HG03575 (cell line): ENCODE measurements around the gene TMEM174.

Experiments
- ATAC-seq: cut with Tn5 transposase; IDR thresholded peaks from one replicate; pipeline ENCODE4 v1.9.1; 2021; ENCODE audit not compliant: unreplicated experiment, insufficient number of reproducible peaks, low FRiP score; ENCODE audit errors: extremely low read depth

Gene TMEM174, protein sequence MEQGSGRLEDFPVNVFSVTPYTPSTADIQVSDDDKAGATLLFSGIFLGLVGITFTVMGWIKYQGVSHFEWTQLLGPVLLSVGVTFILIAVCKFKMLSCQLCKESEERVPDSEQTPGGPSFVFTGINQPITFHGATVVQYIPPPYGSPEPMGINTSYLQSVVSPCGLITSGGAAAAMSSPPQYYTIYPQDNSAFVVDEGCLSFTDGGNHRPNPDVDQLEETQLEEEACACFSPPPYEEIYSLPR

DNA sequence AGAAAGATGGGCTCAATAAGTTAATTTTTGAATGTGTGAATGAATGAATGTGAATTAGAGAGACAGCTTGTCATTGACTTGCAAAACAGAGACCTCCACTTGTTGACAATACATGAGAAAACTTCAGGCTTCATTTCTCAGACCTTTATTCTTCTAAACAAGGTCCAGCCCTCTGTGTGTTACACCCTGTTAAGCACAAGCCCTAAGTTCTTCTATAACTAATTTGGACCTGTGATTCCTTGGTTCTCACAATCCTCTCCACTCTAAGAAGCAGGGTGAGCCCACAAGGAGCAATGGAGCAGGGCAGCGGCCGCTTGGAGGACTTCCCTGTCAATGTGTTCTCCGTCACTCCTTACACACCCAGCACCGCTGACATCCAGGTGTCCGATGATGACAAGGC, at the start of gene TMEM174:
TMEM174 (plus strand) TSS at position 243 of the 400 bp plus-strand sequence; CDS start at position 294, 51 bp downstream.
- no peak for ATAC-seq

DNA sequence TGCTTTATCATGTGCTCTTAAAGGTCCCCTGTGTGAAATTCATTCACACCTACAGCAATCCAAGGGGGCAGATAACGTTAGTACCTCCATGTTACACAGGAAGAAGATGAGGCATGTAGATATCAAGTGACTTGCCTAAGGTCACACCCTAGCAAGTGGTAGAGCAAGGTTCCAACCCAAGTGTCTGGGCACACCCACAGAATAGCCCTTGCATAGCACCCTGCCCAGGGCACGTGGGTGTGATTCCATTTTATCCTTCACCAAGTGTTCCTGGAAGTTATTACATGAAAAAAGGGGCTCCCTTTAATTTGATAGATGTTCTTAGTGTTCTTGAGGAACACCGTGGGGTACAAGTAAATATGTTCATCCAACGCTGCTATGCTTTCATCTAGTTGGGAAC, 47.7 kb upstream of the TMEM174 start:
- no peak for ATAC-seq

DNA sequence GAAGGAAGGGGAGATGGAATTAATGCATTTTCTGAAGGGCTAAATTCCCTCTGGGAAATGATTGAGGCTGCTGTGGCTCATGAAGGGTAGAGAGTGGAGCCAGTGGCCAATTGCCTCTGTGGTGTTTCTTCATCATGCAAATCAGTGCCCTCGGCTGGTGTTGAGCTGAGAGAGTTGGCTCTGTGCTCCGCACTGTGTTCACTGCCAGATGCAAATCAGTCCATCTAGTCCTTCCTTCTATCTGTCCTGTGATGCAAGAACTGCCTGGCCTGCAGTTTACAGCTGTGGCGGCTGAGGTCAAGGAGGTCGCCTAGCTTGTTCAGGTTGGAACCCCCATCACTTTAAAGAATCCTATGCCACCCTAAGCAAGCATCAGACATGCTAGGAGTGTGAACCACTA, 46.6 kb upstream of the TMEM174 start:
- ATAC-seq, result no peak

DNA sequence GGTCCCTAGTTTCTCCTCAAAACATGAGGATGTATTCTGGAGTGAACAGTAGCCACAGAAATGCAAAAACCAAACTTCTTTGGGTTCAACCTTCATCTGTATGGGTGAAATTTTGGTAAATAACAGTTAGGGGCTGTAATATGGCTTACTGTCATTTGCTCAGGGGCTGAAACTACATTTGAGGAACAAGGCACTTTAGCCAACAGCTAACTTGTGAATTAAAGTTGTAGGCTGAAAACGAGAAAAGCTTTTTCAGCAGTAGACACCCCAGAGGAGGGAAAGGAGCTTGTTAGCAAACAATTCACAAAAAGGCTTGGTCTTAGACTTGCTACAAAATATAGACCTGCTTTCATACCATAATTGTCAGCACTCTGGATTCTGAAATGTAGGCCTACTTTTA, 46.0 kb upstream of the TMEM174 start:
- ATAC-seq, result no peak

DNA sequence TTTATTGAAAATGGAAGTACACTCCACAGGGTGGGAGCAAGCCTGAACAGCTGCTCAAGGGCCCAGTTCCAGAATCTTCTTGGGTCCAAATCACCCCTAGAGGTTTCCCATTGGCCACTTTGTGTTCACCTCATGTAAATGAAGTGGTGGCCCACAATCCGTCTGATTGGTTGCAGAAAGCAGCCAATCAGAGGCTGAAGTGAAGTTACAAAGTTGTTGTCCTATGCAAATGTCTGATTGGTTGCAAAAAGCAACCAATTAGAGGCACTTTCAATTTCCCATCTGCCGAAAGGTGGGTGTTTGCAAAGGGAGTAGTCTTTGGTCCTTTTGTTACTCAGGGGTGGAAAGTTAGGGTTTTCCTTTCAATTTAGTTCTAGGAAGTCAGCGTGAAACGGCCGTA, 43.9 kb upstream of the TMEM174 start:
- ATAC-seq, result no peak

DNA sequence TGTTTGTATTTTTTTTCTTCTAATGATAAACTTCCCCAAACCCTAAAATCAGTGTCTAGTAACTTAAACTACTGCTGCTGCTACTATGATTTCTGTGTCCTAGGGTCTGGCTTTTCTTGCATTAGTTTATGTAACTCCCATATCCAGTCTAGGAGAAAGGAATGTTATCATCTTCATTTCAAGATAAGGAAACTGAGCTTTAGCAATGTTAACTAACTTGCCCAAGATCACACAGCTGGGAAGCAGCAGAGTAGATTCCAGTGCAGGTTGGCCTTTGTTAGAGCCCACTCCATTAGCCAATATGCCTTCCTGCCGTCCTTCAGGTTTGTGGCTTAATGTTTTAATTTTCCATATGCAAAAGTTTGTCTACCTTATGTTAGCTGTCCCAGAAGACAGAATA, 42.2 kb upstream of the TMEM174 start:
- no peak for ATAC-seq

DNA sequence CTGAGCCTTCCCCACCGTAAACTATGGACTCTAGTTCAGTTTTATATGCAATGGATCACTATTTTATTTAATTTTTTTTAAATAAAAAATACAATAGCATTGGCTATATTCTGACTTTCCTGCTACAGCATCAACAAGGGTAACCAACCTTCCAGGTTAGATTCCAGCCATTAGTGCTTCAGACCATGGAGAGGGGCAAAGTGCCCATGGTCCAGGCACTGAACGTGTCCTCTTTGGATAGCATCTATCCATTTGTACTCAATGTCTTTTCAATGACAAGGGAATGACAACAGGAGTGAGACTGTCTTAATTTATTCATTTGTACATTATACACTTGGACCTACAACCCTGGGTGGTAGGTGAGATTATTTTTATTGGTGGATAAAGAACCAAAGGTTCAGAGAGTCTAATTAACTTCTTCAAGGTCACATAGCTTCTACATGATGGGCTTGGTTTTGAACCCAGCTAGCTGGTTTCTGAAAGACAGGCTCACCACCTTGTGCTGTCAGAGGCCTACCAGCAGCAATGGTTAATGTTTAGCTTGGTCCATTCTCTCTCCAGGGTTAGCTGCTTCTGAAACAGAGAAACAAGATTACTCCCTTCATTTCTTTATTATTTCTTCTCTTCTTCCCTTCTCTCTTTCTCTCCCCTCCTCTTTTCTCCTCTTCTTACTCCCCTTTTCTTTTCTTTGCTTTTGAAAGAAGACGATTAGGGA, 41.1 kb upstream of the TMEM174 start:
- no peak for ATAC-seq

DNA sequence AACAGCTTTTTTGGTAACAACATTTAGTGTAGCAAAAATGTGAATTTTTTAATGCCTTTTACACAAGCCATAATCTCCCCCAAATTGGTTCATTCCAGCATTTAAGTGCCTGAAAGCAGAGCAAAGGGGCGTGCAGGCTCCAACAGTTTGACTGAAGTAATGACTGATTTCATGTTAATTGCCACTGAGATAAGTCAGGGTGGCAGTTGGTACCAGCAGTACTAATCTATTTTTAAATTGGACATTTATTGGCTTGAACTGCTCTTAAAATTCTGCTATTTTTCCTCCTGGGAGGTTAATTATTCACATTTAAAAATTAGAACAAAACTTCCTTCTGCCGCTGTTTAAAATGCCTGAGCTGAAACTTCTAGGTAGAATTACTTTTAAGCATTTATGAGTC, 40.2 kb upstream of the TMEM174 start:
- no peak for ATAC-seq

DNA sequence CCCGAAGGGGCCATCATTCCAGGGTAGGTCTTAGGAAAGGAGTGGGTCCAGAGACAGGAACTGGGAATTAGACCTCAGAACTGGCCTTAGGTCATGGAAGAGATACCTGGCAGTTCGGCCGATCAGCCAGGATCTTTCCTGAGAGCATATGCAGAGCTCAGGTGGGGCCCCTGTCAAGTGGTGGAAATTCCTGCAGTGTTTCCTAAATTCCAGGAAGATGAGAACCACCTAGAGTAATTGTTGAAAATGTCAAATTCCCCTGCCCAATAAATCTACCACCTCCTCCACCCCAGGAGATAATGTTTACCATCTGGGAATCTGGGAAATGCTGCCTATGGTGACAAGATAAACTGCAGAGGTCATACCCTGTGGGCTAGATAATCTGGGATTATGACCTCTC, 38.0 kb upstream of the TMEM174 start:
- ATAC-seq, result no peak

DNA sequence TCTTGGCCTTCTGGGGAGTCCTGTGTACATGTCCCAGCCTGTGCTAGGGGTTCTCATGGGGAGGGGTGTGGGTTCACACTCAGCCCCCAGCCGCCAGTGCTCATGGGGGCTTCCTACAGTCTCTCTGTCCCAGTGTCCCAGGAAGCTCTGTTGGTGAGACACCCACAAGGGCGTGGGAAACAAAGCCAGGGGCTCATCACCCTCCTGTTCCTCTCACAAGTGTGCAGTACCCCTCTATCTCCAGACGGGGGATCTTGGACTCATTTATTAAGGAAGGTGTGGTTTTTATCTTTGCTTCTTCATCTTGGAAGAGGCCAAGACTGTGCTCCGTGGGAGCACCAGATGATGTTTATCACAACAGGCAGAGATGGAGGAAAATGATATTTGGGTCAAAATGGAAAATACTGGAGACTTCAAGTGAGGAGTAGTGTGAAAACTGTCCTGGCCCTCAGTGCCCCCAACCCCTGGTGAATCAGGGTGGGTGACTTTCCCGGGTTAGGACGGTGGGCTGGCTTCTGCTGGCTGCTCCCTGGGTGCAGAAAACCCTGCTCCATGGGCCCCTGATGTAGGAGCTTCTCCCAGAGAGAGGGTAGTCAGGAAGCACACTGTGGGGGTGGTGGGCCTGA, 37.5 kb upstream of the TMEM174 start:
- ATAC-seq, result no peak

DNA sequence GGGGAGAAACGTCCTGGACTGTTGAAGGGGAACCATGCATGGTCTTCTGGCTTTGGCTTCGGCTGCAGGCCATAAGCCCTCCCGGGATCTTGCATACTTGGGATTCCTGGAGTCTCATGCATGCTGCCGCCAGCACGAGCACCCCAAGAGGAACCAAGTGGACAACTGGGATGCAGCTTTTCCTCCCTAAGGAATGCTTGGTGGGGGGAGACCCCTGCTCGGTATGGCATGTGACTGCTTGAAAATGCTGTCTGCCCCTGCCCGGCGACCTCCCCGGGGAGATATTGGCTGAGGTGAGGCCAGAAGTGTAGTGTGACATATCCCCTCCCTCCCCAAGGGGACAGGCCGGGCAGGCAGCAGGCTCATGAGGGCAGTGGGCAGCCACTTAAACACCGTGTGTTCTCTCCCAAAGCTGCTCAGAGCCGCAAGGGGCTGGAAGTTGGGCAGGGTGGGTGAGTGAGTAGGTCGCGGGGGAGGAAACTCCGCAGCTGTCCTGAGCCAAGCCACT, 36.9 kb upstream of the TMEM174 start:
- ATAC-seq, result no peak

DNA sequence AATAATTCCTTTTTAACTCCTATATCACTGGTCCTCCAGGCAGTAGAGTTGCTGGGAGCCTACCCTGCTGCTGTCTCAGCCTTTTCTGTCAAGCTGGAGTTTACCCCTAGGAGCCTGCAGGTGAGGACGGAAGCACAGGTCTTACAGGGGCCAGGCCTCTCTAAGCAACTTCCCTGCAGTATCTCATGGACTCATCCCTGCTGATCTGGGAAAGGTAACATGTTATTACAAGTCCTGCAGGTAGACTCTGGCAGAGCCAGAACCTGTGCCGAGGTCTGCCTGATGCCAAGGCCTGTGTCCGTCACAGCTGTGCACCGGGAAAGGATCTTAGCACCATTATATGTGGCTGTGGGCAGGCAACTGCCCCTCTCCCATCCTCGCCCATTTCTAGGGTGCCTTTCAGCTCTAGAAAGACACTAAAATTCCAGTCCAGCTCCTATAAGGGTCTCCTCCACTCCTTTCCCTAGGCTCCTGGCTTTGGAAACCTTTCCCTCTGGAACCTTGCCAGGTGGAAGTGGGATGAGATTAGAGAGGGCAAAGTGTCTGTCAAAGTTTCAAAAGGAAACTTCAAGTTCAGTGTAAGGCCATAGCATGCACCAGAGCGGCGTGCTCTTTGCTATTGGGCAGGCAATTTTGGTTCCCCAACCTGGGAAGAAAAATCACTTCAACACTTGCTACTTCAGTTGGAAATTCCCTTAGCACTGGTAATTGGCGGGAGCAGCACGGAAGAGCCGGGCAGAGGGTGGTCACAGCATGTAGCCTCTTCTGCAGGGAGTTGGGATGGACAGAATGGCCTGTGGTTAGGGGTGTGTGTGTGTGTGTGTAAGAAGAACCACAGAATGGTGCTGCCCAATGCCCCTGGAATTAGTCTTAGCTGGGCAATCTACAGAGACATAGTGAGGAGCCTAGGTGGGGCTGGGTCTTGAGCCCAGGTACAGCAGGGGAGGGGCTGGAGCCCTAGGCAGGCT, 35.1 kb upstream of the TMEM174 start:
- ATAC-seq, result no peak

DNA sequence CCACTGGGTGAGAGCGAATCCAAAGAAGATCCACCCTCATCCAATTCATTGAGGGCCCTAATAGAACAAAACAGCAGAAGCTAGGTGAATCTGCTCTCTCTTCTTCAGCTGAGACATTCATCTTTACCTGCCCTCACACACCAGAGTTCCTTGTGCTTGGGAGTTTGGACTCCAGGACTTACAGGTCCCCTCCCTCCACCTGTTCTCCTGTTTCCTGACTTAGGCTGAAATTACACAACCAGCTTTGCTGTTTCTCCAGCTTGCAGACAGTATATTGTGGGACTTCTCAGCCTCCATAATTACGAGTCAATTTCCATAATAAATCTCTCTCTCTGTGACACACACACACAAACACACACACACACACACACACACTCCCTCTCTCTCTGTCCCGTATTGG, 33.5 kb upstream of the TMEM174 start:
- ATAC-seq, result no peak

DNA sequence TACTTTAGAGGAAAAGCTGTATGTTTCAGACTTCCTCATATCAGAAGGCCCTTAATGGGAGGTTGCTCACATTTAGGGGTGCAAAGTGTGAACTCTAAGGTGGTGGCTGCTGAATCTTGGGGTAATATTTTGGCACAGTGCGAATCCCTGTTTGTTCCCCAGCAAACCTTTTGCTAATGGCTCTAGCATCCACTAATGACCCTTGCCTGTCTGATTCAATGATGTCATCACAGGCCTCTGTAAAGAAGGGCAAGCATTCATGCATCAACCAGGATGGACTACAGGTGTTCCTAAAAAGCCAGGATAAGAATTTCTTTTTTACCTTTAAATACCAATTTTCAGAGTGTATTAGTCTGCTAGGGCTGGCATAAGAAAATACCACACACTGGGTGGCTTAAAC, 32.2 kb upstream of the TMEM174 start:
- ATAC-seq, result no peak

DNA sequence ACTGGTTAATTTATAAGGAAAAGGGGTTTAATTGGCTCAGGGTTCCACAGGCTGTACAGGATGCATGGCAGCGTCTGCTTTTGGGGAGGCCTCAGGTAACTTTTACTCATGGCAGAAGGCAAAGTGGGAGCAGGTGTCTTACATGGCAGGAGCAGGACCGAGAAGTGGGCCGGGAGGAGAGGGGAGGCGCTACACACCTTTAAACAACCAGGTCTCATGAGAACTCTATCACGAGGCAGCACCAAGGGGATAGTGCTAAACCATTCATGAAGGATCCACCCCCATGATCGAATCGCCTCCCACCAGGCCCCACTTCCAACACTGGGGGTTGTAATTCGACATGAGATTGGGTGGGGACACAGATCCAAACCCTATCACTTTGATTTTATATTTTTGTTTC, 31.0 kb upstream of the TMEM174 start:
- no peak for ATAC-seq

DNA sequence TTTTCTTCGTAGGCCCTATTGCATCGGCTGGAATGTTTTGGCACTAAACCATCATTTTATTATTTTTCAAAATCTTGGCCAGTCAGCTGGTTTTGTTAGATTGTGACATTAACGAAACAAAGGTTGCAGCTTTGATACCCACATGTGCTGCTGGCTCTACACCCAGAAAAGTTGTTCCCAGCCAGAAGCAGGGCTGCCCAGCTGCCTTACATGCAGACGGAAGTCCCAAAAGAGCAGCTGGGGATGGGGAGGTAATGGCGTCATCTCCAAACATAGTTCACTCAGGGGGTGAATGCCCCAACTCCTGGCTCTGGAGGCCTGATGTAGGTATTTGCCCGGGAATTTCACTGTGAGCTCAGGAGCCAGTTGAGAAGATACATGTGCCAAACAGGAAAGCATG, 29.3 kb upstream of the TMEM174 start:
- no peak for ATAC-seq

DNA sequence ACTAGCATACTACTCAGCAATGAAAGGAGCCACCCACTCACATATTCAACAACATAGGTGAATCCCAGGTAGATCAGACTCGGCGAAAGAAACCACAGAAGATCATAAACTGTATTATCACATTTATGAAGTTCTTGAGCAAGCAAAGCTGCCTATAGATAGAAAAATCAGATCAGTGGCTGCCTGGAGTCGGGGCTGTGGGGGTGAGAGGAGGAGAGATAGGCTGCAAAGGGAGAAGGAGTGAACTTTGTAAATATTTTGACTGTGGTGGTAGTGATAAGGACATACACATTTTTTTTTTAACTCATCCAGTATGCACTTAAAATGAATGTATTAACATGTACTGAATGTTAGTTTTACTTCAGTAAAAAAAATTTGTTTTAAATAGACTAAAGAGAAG, 23.5 kb upstream of the TMEM174 start:
- ATAC-seq, result no peak

DNA sequence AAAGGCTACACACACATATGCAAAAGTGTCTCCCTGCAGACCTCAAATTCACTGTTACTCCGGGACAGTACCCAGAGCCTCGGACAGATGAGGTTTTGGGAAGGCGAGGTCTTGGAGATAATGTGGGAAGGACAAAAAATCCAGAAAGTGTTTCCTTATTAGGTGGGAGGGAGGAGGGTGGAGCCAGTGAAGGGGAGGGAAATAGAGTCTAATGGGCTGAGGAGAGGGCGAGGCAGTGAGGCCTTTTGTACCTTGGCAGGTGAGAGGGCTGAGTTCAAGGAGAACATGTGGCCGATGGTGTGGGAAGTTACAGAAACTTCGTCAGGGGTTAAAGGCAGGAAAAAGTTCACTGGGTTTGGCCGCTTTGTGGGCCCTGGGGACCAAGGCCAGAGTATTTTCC, 22.1 kb upstream of the TMEM174 start:
- no peak for ATAC-seq

DNA sequence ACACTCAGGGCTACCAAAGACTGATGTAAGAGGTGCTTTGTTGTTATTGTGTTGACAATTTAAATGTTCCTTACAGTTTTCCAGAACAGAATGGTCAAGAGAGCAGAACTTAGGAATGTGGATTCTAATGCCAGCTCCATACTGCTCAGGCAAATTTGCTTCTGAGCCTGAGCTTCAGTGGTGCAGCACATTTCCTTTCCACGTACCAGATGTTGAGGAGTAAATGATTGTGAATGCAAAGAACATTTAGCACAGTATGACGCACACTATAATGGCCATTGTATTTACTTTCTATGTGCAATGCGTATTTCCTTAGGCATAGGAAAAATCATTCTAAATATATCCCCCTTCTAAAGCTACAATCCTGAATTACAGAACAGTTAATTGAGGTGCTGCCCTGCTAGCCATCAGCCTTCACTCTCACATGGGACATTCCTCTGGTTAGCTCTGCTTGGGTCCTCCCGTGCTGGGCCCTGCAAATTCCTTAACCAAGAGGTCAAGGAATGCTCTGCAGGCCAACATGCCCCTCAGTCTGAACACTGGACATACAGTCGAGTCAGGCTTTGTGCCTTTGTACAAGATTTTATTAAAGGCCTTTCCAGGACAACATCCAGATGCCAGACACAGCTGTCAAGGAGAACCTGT, 21.1 kb upstream of the TMEM174 start:
- no peak for ATAC-seq
